MM.1S (cell line): ENCODE measurements around the gene LYSMD4.

Experiments
- DNase-seq: peaks from one replicate; pipeline ENCODE4 v3.0.0-alpha.2; 2015
- H2AFZ ChIP-seq: fragments of 300-600 bp; sonication (generic); 2 replicates; pipeline ENCODE4 v1.6.0; 2016; ENCODE audit warnings: antibody characterized with exemption, low read length
- H3F3A ChIP-seq: fragments of 300-600 bp; sonication (generic); 2 replicates; pipeline ENCODE4 v1.6.1; 2016; ENCODE audit warnings: mild to moderate bottlenecking, antibody characterized with exemption, low read length, moderate library complexity, mixed read lengths; ENCODE audit not compliant: insufficient read depth
- H3K27ac ChIP-seq: fragments of 300-600 bp; sonication (generic); 2 replicates; pipeline ENCODE4 v1.5.1; 2016; ENCODE audit warnings: mild to moderate bottlenecking, low read length
- H3K27me3 ChIP-seq: fragments of 300-600 bp; sonication (generic); replicated peaks from 2 replicates; pipeline ENCODE4 v1.6.0; 2016; ENCODE audit warnings: low read length; ENCODE audit not compliant: insufficient read depth
- H3K36me3 ChIP-seq: fragments of 300-600 bp; sonication (generic); replicated peaks from 2 replicates; pipeline ENCODE4 v1.6.1; 2016; ENCODE audit warnings: mild to moderate bottlenecking, low read length, mixed read lengths; ENCODE audit not compliant: insufficient read depth
- H3K4me1 ChIP-seq: fragments of 300-600 bp; sonication (generic); 2 replicates; pipeline ENCODE4 v1.6.1; 2016; ENCODE audit warnings: low read length, mixed read lengths
- H3K4me2 ChIP-seq: fragments of 300-600 bp; sonication (generic); 2 replicates; pipeline ENCODE4 v1.6.0; 2016; ENCODE audit warnings: low read depth, low read length
- H3K4me3 ChIP-seq: fragments of 300-600 bp; sonication (generic); 2 replicates; pipeline ENCODE4 v1.5.1; 2016; ENCODE audit warnings: low read length, mixed read lengths
- H3K79me2 ChIP-seq: fragments of 300-600 bp; sonication (generic); 2 replicates; pipeline ENCODE4 v1.6.1; 2016; ENCODE audit warnings: mixed run types, low read length, mixed read lengths
- H3K9ac ChIP-seq: fragments of 300-600 bp; sonication (generic); 2 replicates; pipeline ENCODE4 v1.6.1; 2016; ENCODE audit warnings: low read length, mixed read lengths
- H3K9me2 ChIP-seq: fragments of 300-600 bp; sonication (generic); replicated peaks from 2 replicates; pipeline ENCODE4 v1.6.1; 2016; ENCODE audit warnings: mild to moderate bottlenecking, low read length, mixed read lengths; ENCODE audit not compliant: insufficient read depth
- H3K9me3 ChIP-seq: fragments of 300-600 bp; sonication (generic); replicated peaks from 2 replicates; pipeline ENCODE4 v1.6.1; 2016; ENCODE audit warnings: mild to moderate bottlenecking, low read length, mixed read lengths; ENCODE audit not compliant: insufficient read depth
- H4K20me1 ChIP-seq: fragments of 300-600 bp; sonication (generic); 2 replicates; pipeline ENCODE4 v1.6.1; 2016; ENCODE audit warnings: mild to moderate bottlenecking, low read length, moderate library complexity, mixed read lengths; ENCODE audit not compliant: insufficient read depth
- EZH2 ChIP-seq: fragments of 300-600 bp; sonication (generic); optimal IDR thresholded peaks from 2 replicates; pipeline ENCODE3; 2017; ENCODE audit warnings: low read depth, mild to moderate bottlenecking, antibody characterized with exemption, low read length, mixed read lengths
- EZH2phosphoT487 ChIP-seq: fragments of 300-600 bp; sonication (generic); IDR thresholded peaks from 2 replicates; pipeline ENCODE4 v1.6.1; 2018; ENCODE audit warnings: antibody characterized with exemption, low read length
- TF ChIP-seq, protein P1 (sequence below): fragments of 300-600 bp; sonication (generic); IDR thresholded peaks from 2 replicates; pipeline ENCODE4 v1.5.1; 2016; ENCODE audit warnings: antibody characterized with exemption, low read length, mixed read lengths

LYSMD4 gene

GRCh38 chr15:99738021-99738847, 5.0 kb upstream of the LYSMD4 start:
- H3K4me1 ChIP-seq, result peaks cover 3% of the 10 kb centered on the region; the same call in 1 of the 2 replicates
- no peak overlapping the region for H3K4me2 ChIP-seq
- H3K79me2 ChIP-seq, result no peaks in the 10 kb centered on the region
- no peak overlapping the region for H3K4me3 ChIP-seq
- no peaks in the 10 kb centered on the region for H3K9me2 ChIP-seq
- no peak overlapping the region for H2AFZ ChIP-seq
- no peaks in the 10 kb centered on the region for H3K9me3 ChIP-seq
- no peak overlapping the region for H3K27ac ChIP-seq
- no peaks in the 10 kb centered on the region for H4K20me1 ChIP-seq
- H3F3A ChIP-seq, result peaks cover 8% of the 10 kb centered on the region; the same call in 1 of the 2 replicates
- no peaks in the 10 kb centered on the region for H3K27me3 ChIP-seq
- no peak for DNase-seq
- TF ChIP-seq EZH2phosphoT487 (no peak), EZH2 (no peak)
- TF ChIP-seq, protein P1, sequence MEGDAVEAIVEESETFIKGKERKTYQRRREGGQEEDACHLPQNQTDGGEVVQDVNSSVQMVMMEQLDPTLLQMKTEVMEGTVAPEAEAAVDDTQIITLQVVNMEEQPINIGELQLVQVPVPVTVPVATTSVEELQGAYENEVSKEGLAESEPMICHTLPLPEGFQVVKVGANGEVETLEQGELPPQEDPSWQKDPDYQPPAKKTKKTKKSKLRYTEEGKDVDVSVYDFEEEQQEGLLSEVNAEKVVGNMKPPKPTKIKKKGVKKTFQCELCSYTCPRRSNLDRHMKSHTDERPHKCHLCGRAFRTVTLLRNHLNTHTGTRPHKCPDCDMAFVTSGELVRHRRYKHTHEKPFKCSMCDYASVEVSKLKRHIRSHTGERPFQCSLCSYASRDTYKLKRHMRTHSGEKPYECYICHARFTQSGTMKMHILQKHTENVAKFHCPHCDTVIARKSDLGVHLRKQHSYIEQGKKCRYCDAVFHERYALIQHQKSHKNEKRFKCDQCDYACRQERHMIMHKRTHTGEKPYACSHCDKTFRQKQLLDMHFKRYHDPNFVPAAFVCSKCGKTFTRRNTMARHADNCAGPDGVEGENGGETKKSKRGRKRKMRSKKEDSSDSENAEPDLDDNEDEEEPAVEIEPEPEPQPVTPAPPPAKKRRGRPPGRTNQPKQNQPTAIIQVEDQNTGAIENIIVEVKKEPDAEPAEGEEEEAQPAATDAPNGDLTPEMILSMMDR, result no peak
- H3K36me3 ChIP-seq, result no peaks in the 10 kb centered on the region
- no peak overlapping the region for H3K9ac ChIP-seq

DNA sequence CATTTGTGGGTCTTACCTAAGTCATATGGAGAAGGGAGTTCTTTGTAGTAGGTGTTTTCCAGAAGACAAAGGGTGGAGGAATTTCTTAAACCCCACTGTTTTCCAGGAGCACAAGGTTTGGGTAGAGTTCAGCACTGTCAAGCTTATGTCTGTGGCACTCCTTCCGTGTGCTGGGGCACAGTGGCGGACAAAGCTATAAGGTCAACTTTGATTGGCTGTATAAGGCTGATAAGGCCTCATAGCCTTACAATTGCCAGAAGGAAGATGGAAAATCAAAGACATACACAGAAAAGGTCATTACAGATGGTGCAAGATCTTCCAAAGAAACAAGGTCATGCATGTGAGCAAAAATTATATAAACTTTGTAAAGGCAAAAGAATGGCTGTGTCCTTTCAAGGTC, 3.5 kb upstream of the LYSMD4 start:
- DNase-seq, result no peak
- Histone ChIP-seq H2AFZ (no peak overlapping the region), H3K4me3 (no peak overlapping the region), H3K36me3 (no peaks in the 10 kb centered on the region), H3K9me2 (no peaks in the 10 kb centered on the region), H3K9me3 (no peaks in the 10 kb centered on the region), H4K20me1 (no peaks in the 10 kb centered on the region), H3K27me3 (no peaks in the 10 kb centered on the region), H3K27ac (no peak overlapping the region), H3K9ac (no peak overlapping the region), H3F3A (peaks cover 8% of the 10 kb centered on the region; the same call in 1 of the 2 replicates), H3K4me2 (no peak overlapping the region), H3K79me2 (0 out of 2 replicates have a peak, but pooled peaks cover 3% of the 10 kb centered on the region), H3K4me1 (peaks cover 7% of the 10 kb centered on the region; the same call in 1 of the 2 replicates)
- TF ChIP-seq, protein P1, result no peak

DNA sequence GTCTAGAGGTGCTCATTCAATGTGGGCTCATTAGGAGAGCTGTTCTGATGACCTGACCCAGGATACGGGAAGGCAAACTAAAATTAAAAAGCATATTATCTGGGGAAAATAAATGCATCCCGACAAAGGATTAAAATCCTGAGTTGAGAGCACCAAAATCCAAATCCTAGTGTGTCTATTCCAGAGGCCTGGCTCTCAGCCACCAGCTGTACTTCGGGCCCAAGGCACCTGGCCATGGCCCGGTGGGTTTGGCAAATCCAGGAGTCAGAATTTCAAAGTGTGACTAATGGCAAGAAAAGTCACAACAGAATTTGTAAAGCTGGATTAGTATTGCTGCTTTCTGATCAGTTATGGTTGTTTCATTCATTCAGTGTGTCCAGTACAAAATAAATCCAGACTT, 2.6 kb upstream of the LYSMD4 start:
- H4K20me1 ChIP-seq, result no peaks in the 10 kb centered on the region
- H3K4me3 ChIP-seq, result no peak overlapping the region
- H3K9me3 ChIP-seq, result no peaks in the 10 kb centered on the region
- H3K9ac ChIP-seq, result no peak overlapping the region
- no peak overlapping the region for H3K4me2 ChIP-seq
- TF ChIP-seq EZH2phosphoT487 (no peak), EZH2 (no peak)
- TF ChIP-seq, protein P1, result no peak
- H2AFZ ChIP-seq, result no peak overlapping the region
- peaks cover 7% of the 10 kb centered on the region; the same call in 1 of the 2 replicates for H3K4me1 ChIP-seq
- no peaks in the 10 kb centered on the region for H3K36me3 ChIP-seq
- 0 out of 2 replicates have a peak, but pooled peaks cover 3% of the 10 kb centered on the region for H3K79me2 ChIP-seq
- no peak for DNase-seq
- no peak overlapping the region for H3K27ac ChIP-seq
- H3K9me2 ChIP-seq, result no peaks in the 10 kb centered on the region
- peaks cover 8% of the 10 kb centered on the region; the same call in 1 of the 2 replicates for H3F3A ChIP-seq
- H3K27me3 ChIP-seq, result no peaks in the 10 kb centered on the region
